AG09309 (cell line): ENCODE data around the gene RASA3.

Experiments used
- DNase-seq: peaks from one replicate; pipeline ENCODE4 v3.0.0-alpha.2; 2010; ENCODE audit warnings: low read depth
- H3K4me3 ChIP-seq: 2 replicates; pipeline ENCODE4 v1.5.1; 2011; ENCODE audit warnings: mild to moderate bottlenecking, low read depth, low read length, moderate library complexity; ENCODE audit not compliant: control insufficient read depth
- CTCF ChIP-seq: IDR thresholded peaks from 2 replicates; pipeline ENCODE4 v1.5.1; 2011; ENCODE audit warnings: mild to moderate bottlenecking, low read depth, low read length, inconsistent platforms; ENCODE audit not compliant: insufficient read depth, control insufficient read depth; ENCODE audit errors: missing control alignments

RASA3 gene

DNA sequence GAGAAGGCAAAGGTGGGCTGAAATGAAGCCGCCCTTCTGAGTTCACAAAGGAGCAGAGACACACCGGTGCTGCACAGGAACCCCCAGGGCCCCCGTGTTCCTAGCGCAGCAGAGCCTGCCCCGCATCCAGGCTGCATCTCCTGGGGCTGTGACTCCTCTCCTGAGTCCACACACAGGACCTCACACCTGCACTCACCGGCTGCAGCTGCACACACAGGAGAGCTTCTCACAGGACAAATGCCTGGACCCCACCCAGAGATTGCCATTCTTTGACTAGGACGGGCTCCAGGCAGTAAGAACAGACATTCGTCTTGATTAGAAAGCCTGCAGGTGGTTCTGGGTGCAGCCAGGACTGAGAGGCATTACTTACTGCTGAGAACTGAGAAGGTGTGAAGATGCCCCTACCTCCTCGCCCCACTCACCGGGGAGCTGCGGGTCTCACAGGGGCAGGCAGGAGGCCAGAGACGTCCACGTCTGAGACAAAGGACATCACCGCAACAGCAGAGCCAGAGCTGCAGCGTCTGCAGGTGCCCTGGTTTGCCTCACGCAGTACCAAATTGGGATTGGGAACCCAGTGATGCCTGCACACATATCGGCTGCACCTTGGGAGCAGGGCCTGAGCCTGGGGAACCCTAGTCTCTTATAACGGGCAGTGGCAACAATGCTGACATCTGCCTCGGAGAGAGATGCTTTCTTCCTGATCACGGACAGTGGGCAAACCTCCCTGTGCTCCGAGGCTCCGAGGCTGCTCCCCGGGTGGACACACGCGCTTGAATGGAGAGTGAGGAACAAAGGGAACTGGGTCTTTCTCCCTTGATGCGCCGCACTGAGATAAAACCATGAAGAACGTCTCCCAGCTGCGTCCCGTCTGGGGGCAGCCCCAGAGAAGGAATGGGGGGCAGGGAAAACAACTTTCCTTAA lies 50.4 kb downstream of the RASA3 start:
- no peak for DNase-seq
- no peak for TF ChIP-seq CTCF

GRCh38 chr13:114080739-114081561 lies 51.5 kb downstream of the RASA3 start:
- no peak for DNase-seq
- H3K4me3 ChIP-seq, result no peak overlapping the region
- TF ChIP-seq CTCF, result no peak

More for the DNA sequence above, 50.4 kb downstream of the RASA3 start:
- no peak overlapping the region for H3K4me3 ChIP-seq

DNA sequence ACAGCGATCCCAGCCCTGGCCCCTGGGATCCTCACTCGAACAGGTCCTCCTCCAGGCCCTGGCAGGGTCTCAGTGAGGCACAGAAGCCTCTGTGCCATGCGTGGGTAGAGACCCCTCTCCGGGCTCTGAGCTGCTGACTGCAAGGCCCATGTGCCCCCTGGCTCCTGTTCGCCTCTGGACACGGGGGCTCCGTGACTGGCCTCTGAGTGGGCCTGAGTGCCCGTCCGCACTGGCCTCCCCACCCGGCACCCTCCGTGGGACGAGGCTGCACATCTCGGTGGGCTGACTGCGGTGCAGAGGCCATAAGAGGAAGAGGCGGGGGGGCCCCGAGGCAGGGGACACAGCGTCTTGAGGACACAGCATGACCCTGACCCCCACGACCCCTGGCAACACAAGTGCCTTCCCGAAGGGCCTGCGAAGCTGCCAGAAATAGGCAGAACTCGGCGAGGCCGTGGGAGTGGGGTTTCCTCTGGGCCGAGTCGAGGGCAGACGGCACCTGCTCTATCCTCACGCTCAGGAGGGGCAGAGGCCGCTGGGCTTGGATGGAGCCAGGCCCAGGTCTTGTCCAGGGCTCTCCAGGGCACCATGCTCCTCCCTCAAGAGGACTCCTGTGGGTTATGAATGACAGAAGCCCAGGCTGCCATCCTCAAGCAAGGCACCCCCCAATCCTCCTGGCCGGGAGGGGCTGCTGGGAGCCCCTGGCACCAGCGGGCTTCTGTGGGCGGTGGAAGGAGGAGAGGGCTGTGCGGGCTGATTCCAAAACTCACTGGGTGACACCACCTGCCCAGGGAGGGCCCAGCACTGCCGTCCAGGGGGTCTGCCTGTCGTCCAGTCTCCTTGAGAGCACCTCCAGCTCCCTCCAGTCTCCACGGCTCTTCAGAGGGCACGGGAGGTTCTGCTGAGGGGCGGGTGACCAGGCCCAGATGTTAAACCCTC lies 52.6 kb downstream of the RASA3 start:
- no peak for DNase-seq
- TF ChIP-seq CTCF, result no peak
- H3K4me3 ChIP-seq, result no peak overlapping the region

DNA sequence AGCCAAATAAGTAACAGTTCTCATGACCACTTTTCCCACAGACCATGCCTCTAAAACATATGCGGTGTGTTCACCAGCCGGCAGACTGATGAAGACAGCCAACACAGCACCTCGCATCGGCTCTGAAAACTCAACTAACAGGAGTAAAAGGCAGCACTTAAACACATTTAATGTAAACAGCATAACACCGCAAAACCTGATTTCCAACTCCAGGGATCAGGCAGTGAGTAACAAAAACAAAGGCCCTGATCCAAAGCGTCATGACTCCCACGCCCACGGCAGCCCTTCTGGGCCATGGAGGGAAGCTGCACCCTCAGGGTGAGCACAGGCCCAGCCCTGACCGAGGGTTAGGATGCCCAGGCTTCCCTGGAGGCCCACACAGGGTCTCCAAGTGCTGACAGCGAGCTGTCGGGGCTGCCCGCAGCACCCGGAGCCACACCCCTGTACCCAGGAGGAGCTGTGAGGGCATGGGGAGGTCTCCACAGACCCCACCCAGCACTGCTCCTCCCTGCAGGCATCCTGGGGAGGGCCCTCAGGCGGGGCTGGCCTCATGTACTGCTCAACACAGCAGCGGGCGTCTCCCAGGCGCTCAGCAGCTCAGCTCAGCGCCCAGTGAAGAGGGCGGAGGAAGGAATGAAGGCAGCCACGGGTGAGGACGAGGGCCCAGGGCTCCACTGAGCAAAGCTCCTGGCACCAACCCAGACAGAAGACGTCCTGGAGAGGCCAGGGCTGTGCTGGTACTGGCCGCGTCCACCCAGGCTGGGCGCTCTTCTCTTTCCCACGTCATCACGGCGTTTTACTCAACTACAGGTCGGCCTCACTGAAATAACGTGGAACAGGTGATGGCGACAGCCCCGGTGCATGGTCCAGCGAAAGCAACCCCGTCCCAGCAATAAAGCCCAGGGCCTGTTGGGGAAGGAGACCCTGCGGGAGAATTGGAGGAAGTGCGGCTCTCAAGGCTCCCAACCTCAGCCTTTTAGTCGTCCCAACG lies 53.7 kb downstream of the RASA3 start:
- no peak for DNase-seq
- no peak for TF ChIP-seq CTCF
- H3K4me3 ChIP-seq, result no peak overlapping the region

- no peak overlapping the region for H3K4me3 ChIP-seq
- no peak for DNase-seq
- no peak for TF ChIP-seq CTCF
These were observed 54.5 kb downstream of the RASA3 start for GRCh38 chr13:114077933-114078325.
